Left kidney (tissue), 2 donors: ENCODE data around the gene LOXL1. TPM values are rescaled to one million over a fixed set of nuclear protein-coding genes. Genes with fewer than 3 reads are reported as not detected.
"Not testable (repeated sequence)": the region's sequence is repeated elsewhere in the genome, so short reads cannot be mapped to it uniquely, and the experiment has no call there.

Source experiments
- DNase-seq: peaks from one replicate; pipeline ENCODE4 v3.0.0-alpha.2; 2013
- polyA plus RNA-seq: library from polyadenylated mRNA; unstranded; fragments of 120-200 nt; gene quantifications from one replicate; pipeline ENCODE4 v1.2.1, GENCODE V29; 2013; ENCODE audit not compliant: insufficient read length

LOXL1 gene
- polyA plus RNA-seq, 1 donor = 70.4 TPM

DNA sequence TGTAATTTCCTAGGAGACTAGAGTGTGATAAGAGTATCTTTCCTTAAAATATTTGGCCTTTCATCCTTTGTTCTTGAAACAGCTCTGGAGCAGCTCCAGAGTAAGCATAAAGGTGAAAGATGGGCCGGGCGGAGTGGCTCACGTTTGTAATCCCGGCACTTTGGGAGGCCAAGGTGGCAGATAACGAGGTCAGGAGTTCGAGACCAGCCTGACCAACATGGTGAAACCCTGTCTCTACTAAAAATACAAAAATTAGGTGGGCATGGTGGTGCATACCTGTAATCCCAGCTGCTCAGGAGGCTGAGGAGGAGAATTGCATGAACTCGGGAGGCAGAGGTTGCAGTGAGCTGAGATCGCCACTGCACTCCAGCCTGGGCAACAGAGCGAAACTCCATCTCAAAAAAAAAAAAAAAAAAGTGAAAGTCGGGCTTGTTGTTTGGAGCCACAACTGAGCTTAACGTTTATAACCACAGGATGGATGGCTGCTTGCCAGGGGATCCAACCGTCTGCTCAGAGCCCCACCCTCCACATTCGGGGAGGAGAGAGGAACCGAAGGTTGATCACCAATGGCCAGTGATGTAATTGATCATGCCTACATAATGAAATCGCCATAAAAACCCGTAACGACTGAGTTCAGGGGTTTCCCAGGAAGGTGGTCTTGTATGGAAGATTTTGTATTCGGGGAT is 49.3 kb downstream of the LOXL1 start:
- DNase-seq = not testable (repeated sequence)

DNA sequence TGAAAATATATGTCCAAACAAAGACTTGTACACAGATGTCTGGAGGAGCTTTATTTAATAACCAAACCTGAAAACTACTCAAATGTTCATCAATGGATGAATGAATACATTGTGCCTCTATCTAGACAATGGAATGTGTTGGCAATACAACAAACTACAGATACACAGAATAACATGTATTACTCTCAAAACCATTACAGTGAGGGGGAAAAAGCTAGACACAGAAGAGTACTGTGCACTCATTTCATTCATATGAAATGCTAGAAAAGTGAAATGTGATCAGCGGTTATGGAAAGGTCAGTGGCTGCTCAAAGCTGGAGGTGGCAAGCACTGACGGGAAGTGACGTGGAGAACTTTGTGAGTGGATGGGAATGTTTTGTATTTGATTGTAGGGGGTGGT is 52.6 kb downstream of the LOXL1 start:
- DNase-seq = no peak

DNA sequence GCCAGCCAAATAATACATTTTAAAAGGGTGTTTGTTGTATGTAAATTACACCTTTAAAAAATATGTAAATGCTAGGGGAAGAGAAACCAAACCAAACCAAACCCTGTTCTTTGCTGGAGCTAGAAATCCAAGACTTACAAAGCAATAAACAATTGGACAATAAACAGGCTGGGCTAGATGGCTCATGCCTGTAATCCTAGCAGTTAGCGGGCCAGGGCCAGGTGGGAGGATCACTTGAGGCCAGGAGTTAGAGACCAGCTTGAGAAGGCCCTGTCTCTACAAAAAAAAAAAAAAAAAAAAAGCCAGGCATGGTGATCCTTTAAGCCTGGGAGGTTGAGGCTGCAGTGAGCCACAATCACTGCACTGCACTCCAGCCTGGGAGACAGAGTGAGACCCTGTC is 53.4 kb downstream of the LOXL1 start:
- no peak for DNase-seq

DNA sequence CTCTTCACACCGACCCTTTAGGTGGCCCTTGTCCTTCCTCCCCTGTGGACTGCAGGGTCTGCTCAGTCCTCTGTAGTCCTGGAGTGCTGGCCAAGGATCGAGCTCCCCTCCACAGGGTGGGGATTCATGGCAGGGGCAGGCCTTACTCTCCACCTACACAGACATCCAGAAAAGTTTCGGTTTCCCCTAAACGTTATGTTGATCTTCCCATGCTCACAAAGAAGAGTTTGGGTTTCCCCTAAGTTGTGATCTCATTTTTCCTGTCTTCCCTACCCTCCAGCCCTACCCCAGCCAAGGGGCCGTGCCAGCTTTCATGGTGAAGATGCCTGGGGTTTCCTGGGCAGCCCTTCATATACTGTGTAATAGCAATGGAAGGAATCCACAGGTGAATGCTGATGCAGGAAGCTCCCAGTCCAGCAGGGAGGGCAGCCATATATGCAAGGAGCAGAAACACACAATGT is 55.5 kb downstream of the LOXL1 start:
- no peak for DNase-seq

DNA sequence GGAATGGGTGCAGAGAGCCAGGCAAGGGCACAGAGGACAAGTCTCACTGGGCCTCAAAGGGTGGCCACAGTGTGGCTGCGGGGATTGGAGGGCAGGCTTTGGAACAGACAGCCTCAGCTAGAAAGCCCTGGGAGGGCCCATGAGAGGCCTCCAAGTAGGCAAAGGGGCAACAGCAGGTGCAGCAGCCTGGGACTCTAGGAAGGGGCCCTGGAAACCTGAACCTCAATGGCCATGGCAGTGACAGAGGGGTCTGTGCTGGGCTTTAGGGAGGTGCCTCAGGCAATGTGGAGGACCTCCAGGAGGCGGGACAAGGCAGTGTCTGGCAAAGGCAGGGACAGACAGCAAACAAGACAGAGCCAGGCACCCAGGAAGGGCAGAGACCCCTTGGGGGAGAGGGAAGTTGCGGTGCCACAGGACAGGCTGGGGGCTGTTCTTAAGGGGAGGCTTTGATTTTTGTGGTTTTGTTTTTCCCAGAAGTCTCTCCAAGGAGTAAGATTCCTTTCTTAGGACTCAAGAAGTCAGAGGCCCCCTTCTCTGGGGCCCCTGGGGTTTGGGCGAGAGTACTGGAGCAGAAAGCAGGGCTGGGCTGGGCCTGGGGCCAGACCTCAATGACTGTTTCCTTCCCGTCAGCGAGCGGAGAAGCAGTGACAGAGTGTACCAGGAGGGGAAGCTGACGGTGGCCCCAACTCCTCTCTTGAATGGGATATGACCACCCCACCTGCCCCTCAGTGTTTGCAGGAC is 56.1 kb downstream of the LOXL1 start:
- no peak for DNase-seq

DNA sequence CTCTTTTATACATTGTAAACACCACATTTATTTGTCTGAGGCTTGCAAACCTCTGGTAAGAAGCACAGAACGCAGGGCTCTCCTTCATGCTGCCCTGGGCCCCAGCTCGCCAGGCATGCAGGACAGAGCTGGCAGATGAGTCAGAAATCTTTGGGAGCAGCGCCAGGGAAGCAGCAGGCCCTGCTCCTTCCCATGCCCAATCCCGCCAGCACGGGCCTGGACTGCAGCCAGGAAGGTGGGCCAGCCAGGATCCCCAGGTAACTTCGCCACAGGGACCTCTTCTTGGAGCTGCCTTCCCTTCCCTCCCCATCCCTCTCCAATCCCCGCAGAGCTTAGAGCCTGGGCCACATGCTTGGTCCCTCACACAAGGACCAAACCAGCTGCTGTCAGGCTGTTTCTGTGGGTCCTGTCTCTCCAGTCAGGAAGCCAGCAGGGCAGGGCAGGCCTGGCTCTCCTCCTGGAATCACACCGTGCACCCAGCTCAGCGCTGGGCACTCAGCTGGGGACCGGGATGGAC is 57.0 kb downstream of the LOXL1 start:
- DNase-seq = no peak

DNA sequence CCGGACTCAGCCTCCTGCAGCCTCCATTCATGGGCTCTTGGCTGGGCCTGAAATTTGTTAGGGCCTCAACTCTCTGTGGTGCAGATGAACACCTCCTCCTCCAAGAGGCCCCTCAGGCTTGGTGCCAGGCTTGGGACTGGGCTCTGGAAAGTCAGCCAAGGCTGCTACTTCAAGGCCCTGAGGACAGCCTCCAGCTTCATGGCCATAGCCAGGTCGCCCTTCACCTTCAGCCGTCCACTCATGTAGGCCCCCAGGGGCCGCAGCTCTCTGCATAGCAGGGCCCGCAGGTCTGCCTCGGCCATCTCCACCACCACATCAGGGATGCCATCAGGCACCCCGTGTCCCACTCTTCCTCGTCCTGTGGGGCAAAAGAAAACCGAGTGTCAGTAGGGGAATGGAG is 57.5 kb downstream of the LOXL1 start:
- no peak for DNase-seq

DNA sequence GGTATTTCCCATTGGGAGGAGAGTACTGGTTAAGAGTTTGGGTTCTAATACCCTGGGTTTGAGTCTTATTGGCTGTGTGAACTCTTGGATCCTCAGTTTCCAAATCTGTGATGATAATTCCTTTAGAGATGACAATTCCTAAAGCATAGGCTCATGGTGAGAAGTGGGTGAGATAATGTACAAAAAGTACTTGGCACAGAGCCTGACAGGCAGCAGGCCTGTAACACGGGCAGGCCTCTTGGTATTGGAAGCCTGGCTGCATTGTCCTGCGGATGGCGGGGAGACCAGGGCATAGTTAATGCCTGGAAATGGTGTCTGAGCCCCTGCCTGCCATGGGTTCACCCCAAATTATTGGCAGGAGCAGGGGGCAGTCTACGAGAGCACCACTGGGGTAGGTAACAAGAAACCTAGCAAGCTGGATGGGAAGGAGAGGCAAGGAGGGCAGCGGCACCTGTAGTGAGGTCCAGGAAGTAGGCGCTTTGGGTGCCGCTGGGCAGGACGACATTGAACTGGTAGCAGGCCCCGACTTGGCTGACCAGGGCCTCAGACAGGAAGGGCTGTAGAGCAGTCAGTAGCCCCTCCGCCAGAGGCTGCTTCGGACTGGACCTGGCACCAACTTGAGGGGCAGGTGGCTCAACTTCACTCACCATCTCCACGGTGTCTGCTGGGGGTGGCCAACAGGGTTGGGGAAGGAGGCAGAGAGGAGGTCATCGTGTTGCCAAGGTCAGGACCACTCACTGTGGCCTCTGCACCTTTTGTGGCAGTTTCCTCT is 58.1 kb downstream of the LOXL1 start:
- no peak for DNase-seq

DNA sequence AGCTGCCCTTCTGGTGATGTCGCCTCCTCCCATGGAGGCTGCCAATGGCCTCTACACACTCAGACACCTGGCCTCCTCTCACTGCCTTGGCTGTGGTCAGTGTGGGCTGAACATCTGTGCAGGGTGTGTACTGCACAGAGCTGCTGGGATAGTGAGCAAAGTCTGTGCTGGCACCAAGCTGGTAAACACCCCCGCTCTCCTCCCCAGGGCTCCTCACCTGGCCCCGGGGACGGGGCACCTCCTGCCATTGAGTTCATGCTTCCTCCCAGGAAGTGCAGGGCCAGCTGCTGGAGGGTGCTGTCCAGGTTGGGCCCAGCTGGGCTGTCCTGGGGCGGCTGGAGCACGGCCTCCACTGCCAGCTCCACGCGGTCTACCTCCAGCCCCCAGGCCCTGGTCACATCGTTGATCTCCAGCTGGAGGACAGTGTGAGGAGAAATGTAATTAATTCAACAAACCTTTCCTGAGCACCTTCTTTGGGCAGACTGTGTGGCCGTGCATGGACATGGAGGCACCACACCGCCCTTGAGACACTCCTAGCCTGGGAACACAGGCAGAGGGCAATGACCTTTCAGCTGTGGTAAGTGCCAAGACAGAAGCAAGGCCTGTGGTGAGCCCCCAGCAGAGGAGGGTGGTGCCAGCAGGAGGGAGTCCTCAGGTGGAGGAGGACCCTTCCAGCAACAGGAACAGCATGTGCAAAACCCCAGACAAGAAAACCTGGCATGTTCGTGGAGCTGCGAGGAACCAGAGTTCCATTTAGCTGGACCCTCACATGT is 59.0 kb downstream of the LOXL1 start:
- no peak for DNase-seq

DNA sequence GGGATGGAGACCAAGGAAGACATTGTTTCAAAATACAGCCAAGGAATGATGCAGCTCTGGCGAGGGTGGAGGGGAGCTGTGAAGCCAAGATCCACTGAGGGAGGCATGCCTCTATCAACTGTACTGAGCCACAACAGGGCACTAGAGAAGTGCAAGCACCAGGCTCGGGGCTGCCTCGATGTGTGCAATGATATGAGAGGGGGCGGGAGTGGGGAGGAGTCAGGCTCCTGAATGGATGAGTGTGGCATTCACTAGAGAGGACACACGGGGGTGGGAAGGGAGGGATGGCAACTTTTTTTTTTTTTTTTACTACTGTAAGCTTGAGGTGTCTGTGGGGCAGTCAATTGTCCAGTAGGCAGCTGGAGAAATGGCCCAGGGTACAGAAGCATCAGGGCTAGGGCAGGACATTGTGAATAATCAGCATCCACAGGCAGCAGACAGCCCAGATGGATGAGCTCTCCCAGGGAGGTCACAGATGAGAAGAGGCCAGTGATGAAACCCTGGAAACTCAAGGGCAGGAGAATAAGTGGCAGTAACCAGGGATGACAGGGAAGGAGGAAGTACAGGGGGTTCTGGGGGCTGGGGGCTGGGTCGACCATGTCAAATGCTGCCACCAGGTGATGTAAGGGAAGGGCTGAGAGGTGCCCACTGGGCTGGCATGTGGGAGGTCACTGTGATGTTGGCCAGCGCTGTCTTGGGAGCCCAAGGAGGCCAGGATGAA is 60.0 kb downstream of the LOXL1 start:
- DNase-seq = no peak

DNA sequence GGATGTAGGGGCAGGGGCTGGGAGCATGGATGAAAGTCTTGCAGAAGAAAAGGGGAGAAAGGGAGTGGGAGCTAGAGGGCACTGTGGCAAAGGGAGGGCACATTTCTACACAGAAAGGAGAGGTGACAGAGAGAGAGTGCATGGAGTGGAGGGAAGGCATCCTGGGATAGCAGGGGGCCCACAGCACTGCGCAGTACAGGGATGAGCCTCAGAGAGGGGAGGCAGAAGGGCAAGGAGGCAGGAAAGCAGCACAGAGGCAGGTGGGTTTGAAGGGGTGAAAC is 60.5 kb downstream of the LOXL1 start:
- DNase-seq = no peak

DNA sequence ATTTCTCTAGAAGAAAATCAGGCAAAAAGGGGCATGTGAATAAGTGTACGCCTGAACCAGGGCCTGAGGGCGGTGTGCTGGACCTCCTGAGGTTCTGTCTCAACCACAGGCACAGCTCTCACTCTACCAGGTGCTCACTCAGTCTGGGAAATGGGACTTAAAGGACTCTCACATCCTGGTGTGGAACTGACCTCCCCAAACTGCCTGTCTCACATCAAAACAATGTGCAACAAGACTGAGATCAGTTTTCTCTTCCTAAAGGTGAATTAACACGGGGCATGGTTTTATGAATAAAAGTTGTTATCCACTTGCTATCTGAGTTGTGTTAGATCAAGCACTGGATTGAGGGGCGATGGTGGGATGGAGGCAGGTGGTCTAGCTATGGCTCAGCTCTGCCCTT is 61.0 kb downstream of the LOXL1 start:
- DNase-seq = no peak

DNA sequence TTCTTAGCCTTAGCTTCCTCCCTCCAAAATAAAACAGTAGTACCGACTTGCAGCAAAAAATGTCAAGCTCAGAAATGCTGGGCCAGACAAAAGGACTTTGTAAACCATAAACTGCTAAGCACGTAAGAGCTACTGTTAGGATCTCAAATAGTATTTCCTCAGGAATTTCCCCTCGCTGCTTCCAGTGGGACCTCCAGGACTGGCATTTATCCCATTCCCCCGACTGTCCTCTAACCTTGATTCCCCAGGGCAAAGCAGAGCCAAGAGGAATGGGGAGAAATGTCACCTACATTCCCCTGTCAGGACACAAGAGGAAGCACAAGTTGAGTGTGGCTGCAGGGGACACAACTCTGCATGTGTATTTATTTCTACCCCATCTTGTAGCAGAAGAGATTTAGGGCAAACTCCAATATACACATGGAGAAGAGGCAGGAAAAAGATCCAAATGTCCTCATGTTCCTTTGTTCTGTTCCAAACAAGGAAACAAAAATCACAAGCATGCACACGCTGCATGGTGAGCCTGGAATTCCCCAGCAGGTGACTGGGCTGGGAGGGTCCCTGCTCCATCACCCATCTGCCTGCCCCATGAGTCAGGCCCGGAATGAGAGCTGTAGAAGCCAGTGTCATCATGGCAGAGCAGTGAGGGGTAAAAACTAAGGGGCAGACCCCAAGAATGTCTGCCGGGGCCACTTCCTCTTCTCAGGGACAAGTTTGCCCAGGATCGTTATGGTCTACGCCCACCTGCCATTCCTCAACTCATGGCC is 61.6 kb downstream of the LOXL1 start:
- no peak for DNase-seq

DNA sequence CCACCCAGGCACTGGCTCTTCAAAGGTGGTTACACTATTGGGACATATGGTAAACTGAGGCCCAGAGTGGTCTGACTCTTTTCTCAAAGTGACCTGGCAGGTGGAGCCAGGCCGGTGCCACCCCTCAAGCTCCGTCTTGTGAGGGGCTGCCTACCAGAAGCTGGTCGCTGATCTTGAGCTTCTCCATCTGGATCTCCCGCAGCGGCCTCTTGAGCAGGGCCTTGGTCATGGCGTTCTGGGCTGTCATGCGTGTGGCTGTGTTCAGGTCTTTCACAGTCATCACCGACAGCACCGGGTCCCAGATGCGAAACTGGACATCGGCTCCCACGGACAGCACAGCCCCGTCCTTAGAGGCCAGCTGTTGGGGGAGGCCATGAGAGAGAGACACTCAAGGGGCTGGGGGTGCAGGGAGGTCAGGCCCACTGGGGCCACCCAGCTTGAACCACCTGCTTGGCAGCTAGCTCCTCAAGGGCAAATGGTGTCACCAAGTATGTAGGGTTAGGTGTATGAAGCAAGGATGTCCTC is 62.2 kb downstream of the LOXL1 start:
- DNase-seq = no peak

DNA sequence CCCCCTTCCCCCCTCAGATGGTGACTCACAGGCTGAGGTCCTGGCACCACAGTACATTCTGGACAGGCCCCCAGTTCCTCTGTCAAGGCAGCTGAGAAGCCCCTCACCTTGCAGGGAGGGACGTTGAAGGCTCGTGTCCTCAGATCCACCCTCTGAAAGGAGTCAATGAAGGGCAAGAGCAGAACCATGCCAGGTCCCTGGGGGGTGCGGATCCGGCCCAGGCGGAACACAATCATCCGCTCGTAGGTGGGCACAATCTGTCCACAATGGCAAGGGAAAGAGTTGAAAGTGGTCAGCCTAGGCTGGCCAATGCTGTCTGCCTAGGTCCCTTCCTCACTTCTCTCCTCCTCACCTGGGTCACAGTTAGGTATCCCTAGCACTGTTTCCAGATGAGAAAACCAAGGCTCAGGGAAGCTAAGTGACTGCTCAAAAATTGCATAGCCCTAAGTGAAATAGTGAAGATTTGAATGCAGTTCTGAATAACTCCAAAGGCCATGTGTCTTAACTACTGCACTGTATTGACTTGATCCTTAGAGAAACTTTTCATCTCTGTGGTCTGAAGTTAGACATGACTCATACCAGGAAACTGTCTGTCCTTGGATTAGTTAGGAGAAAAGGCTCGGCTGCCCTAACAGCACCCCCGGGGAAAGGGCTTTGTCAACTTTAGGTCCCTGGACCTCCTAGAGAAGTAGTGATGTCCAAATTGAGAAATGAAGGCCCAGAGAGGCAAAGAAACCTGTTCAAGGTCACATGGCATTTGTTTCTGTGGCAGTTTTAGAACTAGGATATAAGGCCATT is 62.9 kb downstream of the LOXL1 start:
- no peak for DNase-seq

DNA sequence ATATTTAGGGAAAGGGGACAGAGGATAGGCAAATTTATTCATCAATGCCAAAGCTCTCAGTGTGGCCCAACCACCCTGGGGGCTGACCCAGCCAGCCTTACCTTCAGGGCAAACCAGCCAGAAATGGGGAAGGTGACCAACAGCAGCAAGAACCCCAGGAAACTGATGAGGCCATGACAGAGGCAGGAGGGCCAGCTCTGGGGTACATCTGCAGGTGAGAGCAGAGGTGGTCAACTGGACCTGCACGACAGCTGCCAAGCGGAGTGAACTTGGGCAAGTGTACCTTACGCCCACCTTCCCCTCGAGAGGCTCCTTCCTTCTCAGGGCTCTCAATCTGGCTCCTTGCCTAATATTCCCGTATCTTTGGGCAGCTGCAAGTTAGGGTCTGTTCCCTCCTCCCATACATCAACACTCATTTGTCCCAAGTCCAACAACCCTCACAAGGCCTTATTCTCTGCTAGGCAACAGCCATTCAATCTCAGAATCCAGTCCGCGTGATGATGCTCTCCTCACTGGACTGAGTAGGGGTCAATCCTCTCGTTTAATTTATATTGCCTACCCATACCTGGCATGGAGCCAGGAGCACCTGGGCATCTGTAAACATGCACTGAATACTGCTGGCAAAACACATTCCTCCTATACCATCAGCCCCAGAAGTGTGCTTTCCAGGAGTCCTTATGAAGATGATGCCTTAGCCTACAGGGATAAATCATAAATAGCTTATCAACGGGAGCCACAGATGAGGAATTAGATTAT is 64.2 kb downstream of the LOXL1 start:
- DNase-seq = no peak

DNA sequence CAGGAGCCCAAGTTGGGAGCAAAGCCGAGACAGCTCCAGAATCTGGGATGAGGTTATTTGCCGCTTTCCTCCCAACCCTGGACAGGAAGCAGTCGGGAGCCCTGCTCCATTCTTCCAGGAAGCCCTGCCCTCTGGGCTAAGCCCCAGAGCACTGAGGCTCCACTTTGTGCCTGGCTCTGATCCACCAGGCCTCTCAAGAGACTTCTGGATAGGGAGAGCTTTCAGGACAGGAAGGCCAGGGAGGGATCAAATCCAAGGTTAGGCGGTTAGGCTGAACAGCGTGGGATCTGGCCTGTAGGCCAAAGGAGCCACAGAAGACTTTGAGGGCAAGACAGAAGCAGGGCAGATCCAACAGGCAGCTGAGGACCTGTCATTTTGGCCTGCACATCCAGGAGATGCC is 65.0 kb downstream of the LOXL1 start:
- no peak for DNase-seq

DNA sequence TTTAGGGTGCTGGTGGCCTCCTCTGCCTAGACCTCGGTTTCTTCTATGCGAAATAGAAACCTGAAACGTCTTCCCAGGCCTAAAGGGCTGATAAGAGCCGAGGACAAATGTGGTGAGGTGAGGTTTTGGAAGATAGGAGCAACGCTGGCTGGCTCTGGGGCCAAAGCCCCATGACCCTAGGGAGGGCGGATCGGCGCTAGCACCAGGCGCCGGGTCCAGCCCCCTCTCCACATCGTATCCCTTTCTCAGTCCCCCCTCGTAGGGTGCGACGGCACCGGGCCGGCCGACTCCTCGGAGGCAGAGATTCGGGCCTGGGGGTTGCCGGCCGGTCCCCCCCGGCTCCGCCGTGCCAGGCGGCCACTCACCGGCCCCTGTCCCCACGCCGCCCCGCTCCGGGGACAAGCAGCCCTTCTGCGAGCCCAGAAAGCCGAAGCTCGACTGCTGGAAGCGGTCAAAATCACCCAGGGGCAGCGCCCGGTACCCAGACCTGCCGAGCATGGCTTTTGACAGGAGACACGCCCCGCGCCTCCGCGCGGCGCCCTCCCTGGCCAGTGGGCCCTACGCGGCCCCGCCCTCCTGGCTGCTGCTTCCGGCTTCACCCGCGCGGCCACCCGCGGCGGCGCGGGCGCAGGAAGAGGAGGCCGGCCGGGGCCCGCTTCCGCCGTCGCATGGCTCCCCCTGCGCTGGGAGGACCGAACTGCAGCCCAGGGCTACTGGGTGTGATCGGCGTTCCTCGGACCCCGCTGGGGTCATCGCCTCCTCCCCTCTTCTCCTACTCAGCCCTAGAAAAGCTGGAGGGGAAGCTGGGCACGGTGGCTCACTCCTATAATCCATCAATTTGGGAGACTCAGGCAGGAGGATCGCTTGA is 65.7 kb downstream of the LOXL1 start, which contains the start of gene STOML1:
Gene STOML1, minus strand, starts transcription at position 570 of the 868 bp plus-strand sequence. Its CDS starts 72 bp downstream, at position 498.
- peak; percentile 91 for DNase-seq
